ENCODE results near the gene COLEC12. TPM values are rescaled to one million over a fixed set of nuclear protein-coding genes. Genes with fewer than 3 reads are reported as not detected.

COLEC12 gene
- total RNA-seq, 4 donors from 2014 or later = 2.1 to 6.2 (median 5.2) TPM

- H3K9me3 ChIP-seq = no peaks in the 10 kb centered on the region
- H3K4me1 ChIP-seq = peaks cover 2% of the 10 kb centered on the region
- H3K27ac ChIP-seq = no peak overlapping the region
- 74% methylated on average over 12 of the region's 12 CpGs for WGBS
- no peak for DNase-seq (ENCODE audit: low spot score in 2 of 2)
- H3K27me3 ChIP-seq = no peaks in the 10 kb centered on the region
- TF ChIP-seq POLR2AphosphoS5 (IDR thresholded peaks at IDR 0.05) (no peak), EP300 (IDR thresholded peaks at IDR 0.05) (no peak), CTCF (IDR thresholded peaks at IDR 0.05) (no peak), POLR2A (IDR thresholded peaks at IDR 0.05) (no peak)
- H3K4me3 ChIP-seq = no peak overlapping the region
- H3K36me3 ChIP-seq = no peaks in the 10 kb centered on the region
Measured at GRCh38 chr18:463827-464541, 36.5 kb downstream of the COLEC12 start.

- no peak overlapping the region for H3K4me3 ChIP-seq
- no peaks in the 10 kb centered on the region for H3K36me3 ChIP-seq
- TF ChIP-seq EP300 (IDR thresholded peaks at IDR 0.05) = no peak
- no peak for TF ChIP-seq POLR2AphosphoS5 (IDR thresholded peaks at IDR 0.05)
- no peak for TF ChIP-seq CTCF (IDR thresholded peaks at IDR 0.05)
- TF ChIP-seq POLR2A (IDR thresholded peaks at IDR 0.05) = no peak
- no peaks in the 10 kb centered on the region for H3K9me3 ChIP-seq
- WGBS = 78% methylated on average over 11 of the region's 11 CpGs
- DNase-seq (ENCODE audit: low spot score in 2 of 2) = no peak
- H3K27me3 ChIP-seq = no peaks in the 10 kb centered on the region
- H3K4me1 ChIP-seq = no peaks in the 10 kb centered on the region
- H3K27ac ChIP-seq = no peak overlapping the region
Measured at GRCh38 chr18:463403-463802, 37.1 kb downstream of the COLEC12 start.

- Histone ChIP-seq H3K27ac (no peak overlapping the region), H3K9me3 (no peaks in the 10 kb centered on the region), H3K27me3 (no peaks in the 10 kb centered on the region), H3K4me3 (no peak overlapping the region), H3K36me3 (no peaks in the 10 kb centered on the region), H3K4me1 (peaks cover 11% of the 10 kb centered on the region)
- TF ChIP-seq EP300 (IDR thresholded peaks at IDR 0.05) = no peak
- no peak for TF ChIP-seq CTCF (IDR thresholded peaks at IDR 0.05)
- TF ChIP-seq POLR2A (IDR thresholded peaks at IDR 0.05) = no peak
- no peak for TF ChIP-seq POLR2AphosphoS5 (IDR thresholded peaks at IDR 0.05)
- whole genome bisulfite sequencing = 43% methylated on average over 2 of the region's 2 CpGs
- DNase-seq (ENCODE audit: low spot score in 2 of 2) = no peak
Measured at GRCh38 chr18:461762-462161, 38.7 kb downstream of the COLEC12 start.

- TF ChIP-seq POLR2A (IDR thresholded peaks at IDR 0.05) (no peak), EP300 (IDR thresholded peaks at IDR 0.05) (no peak), POLR2AphosphoS5 (IDR thresholded peaks at IDR 0.05) (no peak), CTCF (IDR thresholded peaks at IDR 0.05) (no peak)
- Histone ChIP-seq H3K4me1 (peaks cover 16% of the 10 kb centered on the region), H3K27me3 (no peaks in the 10 kb centered on the region), H3K4me3 (no peak overlapping the region), H3K9me3 (no peaks in the 10 kb centered on the region), H3K27ac (no peak overlapping the region), H3K36me3 (no peaks in the 10 kb centered on the region)
- WGBS = 94% methylated on average over 5 of the region's 6 CpGs
- DNase-seq (ENCODE audit: low spot score in 2 of 2) = no peak
Measured at GRCh38 chr18:460791-461190, 39.7 kb downstream of the COLEC12 start.

GRCh38 chr18:459814-460593, 40.5 kb downstream of the COLEC12 start:
- 85% methylated on average over 14 of the region's 14 CpGs for WGBS
- Histone ChIP-seq H3K27ac (no peak overlapping the region), H3K36me3 (no peaks in the 10 kb centered on the region), H3K4me3 (no peak overlapping the region), H3K9me3 (no peaks in the 10 kb centered on the region), H3K27me3 (no peaks in the 10 kb centered on the region), H3K4me1 (peaks cover 16% of the 10 kb centered on the region)
- no peak for DNase-seq (ENCODE audit: low spot score in 2 of 2)
- TF ChIP-seq POLR2AphosphoS5 (IDR thresholded peaks at IDR 0.05) = no peak
- TF ChIP-seq POLR2A (IDR thresholded peaks at IDR 0.05) = no peak
